ENCODE measurements around the gene ATF2.

Gene ATF2

DNA sequence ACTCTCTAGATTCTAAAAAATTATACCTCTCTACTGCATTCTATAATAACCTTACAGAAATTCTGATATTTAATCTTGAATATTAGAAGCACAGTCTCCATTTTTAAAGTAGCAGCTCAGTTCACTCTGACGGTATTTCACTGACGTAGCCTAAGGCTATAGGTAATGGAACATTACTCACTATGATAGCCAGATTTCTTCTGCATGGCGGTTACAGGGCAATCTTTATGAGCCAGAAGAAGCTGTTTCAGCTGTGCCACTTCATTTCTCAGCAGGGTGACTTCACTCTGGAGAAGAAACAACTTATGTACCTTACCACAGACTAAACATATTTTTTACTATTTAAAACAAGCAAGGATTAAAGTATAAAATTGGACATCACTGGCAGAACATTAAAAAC lies 87.5 kb downstream of the ATF2 start:
- no peak for DNase-seq (ENCODE audit: low read depth)

GRCh38 chr2:175076272-175076671 lies 91.7 kb downstream of the ATF2 start:
- DNase-seq (ENCODE audit: low read depth) = no peak

GRCh38 chr2:175074478-175074877 lies 93.5 kb downstream of the ATF2 start:
- no peak for DNase-seq (ENCODE audit: low read depth)

- DNase-seq (ENCODE audit: low read depth) = no peak
Observed at GRCh38 chr2:175068534-175068933, 99.5 kb downstream of the ATF2 start.

DNA sequence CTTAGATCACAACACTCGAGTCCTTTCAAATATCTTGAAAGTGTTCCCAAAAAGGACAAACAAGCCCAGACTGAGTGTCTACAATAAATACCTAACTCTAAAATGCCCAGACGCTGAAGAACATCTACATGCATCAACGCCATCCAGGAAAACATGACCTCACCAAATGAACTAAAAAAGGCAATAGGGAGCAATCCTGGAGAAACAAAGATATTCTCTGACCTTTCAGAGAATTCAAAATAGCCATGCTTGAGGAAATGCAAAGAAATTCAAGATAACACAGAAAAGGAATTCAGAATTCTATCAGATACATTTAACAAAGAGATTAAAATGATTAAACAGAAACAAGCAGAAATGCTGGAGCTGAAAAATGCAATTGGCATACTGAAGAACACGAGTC lies 101.6 kb downstream of the ATF2 start:
- DNase-seq (ENCODE audit: low read depth) = no peak

GRCh38 chr2:175064797-175065196 lies 103.2 kb downstream of the ATF2 start:
- DNase-seq (ENCODE audit: low read depth) = no peak

DNA sequence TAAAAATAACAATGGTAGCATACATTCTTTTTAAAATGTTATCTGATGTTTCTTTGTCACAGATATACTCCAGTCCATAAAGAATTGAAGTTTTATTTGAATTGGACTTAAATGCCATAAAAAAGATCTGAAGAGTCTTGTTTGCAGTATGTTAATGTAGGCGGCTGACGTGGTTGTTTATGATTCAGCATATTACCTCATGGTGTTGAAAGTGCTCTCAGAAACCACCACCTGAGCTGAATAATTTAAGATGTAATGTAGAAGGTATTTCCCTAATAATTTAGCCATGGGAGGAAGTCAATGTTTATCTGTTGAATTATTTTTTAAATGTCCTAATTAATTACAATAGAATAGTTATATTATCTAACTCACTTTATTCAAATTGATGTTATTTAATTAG lies 104.3 kb downstream of the ATF2 start:
- DNase-seq (ENCODE audit: low read depth) = no peak

DNA sequence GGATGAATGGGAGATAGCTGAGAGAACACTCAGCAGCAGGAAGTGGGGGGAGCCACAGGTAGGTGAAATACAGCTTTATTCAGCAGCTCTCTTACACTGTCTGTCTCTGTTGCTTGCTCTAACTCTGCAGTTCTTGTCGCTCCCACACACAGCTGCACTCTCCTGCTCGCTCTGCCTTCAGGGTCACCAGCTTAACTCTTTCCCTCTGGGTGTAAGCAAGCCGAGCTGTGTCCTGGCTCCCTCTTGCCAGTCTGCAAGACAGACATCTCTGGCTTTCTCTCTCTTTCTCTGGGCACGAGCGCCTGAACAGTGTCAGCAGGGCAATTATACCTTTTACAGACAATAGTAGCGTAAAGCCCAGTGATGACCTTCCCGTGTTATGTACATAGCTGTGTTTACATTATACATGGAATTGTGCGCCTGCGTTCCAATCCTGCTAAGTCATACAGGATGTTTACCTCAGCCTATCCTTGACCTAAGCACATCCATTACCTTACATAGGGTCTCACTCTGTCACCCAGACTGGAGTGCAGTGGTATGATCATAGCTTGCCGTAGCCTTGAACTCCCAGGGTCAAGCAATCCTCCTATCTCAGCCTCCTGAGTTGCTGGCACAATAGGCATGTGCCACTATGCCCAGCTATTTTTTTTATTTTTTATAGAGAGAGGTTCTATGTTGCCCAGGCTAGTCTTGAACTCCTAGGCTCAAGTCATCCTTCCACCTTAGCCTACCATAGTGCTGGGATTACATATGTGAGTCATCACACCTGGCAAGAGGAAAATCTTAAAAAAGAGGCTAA lies 105.0 kb downstream of the ATF2 start:
- no peak for DNase-seq (ENCODE audit: low read depth)

GRCh38 chr2:175057078-175057685 lies 110.8 kb downstream of the ATF2 start:
- no peak for DNase-seq (ENCODE audit: low read depth)

- no peak for DNase-seq (ENCODE audit: low read depth)
Observed at GRCh38 chr2:175055993-175056392, 112.0 kb downstream of the ATF2 start.

GRCh38 chr2:175054340-175054739 lies 113.7 kb downstream of the ATF2 start:
- no peak for DNase-seq (ENCODE audit: low read depth)

GRCh38 chr2:175049661-175050060 lies 118.3 kb downstream of the ATF2 start:
- DNase-seq (ENCODE audit: low read depth) = peak; percentile 53

DNA sequence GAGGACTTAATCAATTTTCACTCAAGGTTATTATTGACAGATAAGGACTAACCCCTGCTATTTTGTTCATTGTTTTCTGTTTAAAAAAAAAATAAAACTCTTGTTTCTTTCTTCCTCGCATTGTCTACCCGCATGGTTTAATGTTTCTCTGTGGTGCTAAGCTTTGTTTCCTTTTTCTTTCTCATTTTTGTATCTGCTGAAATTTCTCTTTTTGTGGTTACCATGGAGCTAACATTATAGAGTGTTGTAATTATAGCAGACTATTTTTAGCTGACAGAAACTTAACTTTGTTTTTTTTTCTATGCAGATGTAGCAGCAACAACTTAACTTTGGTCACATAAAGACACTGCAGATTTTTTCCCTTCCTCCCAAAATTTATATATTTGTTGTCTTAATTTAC lies 119.7 kb downstream of the ATF2 start:
- DNase-seq (ENCODE audit: low read depth) = no peak

DNA sequence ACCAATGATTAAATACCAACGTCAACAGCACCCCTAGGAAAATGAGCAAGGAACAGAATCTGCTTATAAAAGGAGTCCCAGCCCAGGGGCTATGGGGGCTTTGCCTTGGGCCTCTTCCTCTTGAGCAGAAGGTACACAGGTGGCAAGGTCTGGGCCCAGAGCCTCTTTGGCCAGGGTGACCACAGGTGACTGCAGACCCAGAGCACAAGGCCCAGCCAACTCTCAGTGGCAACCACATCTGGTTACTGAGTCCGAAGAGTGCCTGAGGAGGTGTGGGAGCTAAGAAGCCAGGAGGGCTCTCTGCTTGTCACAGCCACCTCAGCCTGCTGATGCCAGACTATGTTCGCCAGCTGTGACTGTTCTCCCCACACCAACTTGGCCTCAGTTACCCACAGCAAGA lies 128.5 kb downstream of the ATF2 start:
- no peak for DNase-seq (ENCODE audit: low read depth)

- DNase-seq (ENCODE audit: low read depth) = no peak
Observed at GRCh38 chr2:175039031-175039430, 129.0 kb downstream of the ATF2 start.

DNA sequence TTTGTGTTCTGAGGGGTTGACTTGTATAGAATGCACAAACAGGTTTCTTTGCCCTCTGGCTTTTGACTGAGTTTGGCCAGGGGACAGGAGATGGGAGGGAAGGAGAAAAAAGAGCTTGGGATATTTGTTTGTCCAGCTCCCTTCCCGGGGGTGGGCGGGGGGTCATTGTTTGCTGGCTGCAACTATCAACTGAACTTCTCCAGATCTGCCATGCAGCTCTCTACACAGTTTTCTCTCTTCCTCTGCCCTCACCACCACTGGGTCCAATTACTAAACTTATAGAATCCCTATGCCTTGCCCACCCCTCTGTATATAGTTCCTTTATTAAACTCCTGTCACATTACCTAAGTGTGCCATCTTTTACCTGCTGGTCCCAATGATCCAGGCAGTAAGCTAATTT lies 130.1 kb downstream of the ATF2 start:
- DNase-seq (ENCODE audit: low read depth) = no peak

DNA sequence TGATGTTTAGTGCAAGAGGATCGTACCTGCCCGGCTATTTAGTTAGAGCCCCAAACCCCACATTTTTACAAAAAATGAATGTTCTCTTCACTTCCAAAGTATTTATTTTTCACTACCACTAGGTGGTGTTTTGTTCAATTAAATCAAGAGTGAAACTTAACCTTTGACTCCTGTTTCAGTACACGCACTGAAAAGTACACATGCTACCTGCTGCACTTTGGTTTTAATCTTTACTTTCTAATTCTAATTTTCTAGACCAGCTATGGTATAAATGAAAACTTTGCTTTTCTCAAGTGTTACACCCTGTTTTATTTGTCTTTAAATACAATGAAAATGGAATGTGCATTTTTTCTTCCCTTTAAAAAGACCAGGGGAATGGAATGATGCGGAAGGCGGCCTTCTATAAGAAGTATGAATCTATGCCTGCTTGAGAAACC lies 131.4 kb downstream of the ATF2 start:
- DNase-seq (ENCODE audit: low read depth) = peak; percentile 11

DNA sequence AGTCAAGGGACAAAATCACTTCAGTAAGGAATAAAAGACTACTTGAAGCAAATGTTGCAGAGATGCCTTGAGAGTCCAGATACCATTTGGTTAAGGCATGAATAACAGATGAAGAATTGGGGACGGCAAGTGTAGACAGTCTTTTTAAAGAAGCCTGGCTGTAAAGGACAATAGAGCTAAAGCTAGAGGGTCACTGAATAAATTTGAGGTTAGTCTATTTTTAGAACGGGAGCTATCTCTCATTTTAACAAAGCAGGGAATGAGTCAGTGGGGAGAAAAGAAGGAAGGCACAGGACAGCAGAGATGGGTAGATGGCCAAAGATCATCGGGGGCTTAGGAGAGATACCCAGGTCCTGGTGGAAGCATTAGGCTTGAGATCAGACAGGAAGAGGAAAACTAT lies 132.2 kb downstream of the ATF2 start:
- no peak for DNase-seq (ENCODE audit: low read depth)

DNA sequence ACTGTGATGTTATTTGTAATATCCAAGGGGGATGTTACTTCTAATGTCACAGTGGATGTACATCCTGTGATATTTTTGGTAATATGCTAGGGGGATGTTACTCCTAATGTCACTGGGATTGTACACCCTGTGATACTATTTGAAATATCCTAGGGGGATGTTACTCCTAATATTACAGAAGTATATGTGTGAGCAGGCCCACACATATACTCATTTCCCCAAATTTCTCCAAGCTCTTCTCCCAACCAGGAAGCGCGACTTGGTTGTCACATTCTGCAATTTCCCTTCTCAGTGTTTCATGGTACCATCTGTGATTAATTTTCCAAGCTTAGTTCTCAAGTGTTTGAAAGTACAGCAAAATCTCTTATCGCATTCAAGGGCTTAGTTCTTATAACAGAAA lies 133.3 kb downstream of the ATF2 start:
- DNase-seq (ENCODE audit: low read depth) = no peak

GRCh38 chr2:175030380-175031271 lies 137.4 kb downstream of the ATF2 start:
- DNase-seq (ENCODE audit: low read depth) = peak; percentile 8

- no peak for DNase-seq (ENCODE audit: low read depth)
Observed at GRCh38 chr2:175027755-175028154, 140.2 kb downstream of the ATF2 start.

DNA sequence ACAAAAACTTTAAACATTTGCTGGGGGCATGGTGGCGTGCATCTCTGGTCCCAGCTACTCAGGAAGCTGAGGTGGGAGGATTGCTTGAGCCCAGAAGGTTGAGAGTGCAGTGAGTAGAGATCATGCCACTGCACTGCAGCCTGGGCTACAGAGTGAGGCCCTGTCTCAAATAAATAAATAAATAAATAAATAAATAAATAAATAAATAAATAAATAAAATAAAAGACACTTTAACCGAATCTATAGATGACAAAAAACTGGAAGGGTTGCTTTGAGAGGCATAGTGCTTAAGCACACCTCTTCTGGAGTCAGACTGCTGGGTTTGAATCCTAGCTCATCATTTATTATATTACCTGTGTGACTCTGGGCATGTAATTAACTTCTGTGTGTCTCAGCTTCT lies 141.6 kb downstream of the ATF2 start:
- DNase-seq (ENCODE audit: low read depth) = no peak

DNA sequence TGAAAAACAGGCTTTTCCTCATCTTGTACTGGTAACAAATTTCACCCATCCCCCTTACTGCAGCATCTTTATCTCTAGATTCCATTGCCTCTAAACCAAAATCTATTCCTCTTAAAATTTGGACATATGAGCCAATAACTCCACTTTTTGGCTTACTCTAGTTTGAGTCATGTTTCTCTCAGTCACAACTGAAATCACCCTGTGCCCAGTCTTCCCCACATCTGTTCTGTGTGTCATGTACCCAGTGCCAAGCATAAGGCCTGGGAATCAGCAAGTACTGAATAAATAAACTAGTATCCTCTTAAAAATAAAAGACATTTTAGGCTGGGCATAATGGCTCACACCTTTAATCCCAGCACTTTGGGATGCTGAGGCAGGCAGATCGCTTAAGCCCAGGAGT lies 142.1 kb downstream of the ATF2 start:
- DNase-seq (ENCODE audit: low read depth) = no peak
